ENCODE data around the gene SDK1.

SDK1 gene

GRCh38 chr7:4136501-4137110 lies 835.6 kb downstream of the SDK1 start:
- no peaks in the 10 kb centered on the region for H3K36me3 ChIP-seq
- no peaks in the 10 kb centered on the region for H3K9me3 ChIP-seq
- H3K27me3 ChIP-seq = no peaks in the 10 kb centered on the region
- no peak for DNase-seq
- no peak for TF ChIP-seq CTCF (IDR thresholded peaks at IDR 0.05; ENCODE audit: low read depth, low read length)
- no peaks in the 10 kb centered on the region for H3K4me1 ChIP-seq
- H3K4me3 ChIP-seq (ENCODE audit: low read depth, low read length) = no peak overlapping the region

DNA sequence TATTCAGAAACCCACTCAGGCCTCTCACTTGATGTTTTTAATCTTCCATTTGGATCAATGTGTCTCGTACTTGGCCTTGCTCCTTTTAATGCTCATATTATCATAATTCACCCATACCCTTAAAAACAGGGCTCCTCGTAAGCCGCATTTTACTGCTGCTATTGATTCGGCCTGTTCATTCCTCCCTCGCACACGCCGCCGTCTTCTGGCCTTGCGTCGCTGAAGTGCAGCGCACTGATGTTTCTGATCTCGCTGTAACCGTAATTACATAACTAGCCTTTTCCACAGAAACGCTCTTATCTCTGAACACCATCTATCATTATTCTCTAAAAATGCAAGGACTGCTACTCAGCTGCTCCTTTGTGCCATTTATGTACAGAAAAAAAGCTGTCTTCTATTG lies 836.5 kb downstream of the SDK1 start:
- Histone ChIP-seq H3K4me1 (no peaks in the 10 kb centered on the region), H3K4me3 (ENCODE audit: low read depth, low read length) (no peak overlapping the region), H3K27me3 (no peaks in the 10 kb centered on the region), H3K36me3 (no peaks in the 10 kb centered on the region), H3K9me3 (no peaks in the 10 kb centered on the region; the same call in 1 of the 2 replicates)
- DNase-seq = no peak
- no peak for TF ChIP-seq CTCF (IDR thresholded peaks at IDR 0.05; ENCODE audit: low read depth, low read length)

GRCh38 chr7:4138866-4139265 lies 837.8 kb downstream of the SDK1 start:
- Histone ChIP-seq H3K4me3 (ENCODE audit: low read depth, low read length) (no peak overlapping the region), H3K4me1 (no peaks in the 10 kb centered on the region), H3K27me3 (no peaks in the 10 kb centered on the region), H3K36me3 (no peaks in the 10 kb centered on the region), H3K9me3 (no peaks in the 10 kb centered on the region; the same call in 1 of the 2 replicates)
- no peak for TF ChIP-seq CTCF (IDR thresholded peaks at IDR 0.05; ENCODE audit: low read depth, low read length)
- no peak for DNase-seq

DNA sequence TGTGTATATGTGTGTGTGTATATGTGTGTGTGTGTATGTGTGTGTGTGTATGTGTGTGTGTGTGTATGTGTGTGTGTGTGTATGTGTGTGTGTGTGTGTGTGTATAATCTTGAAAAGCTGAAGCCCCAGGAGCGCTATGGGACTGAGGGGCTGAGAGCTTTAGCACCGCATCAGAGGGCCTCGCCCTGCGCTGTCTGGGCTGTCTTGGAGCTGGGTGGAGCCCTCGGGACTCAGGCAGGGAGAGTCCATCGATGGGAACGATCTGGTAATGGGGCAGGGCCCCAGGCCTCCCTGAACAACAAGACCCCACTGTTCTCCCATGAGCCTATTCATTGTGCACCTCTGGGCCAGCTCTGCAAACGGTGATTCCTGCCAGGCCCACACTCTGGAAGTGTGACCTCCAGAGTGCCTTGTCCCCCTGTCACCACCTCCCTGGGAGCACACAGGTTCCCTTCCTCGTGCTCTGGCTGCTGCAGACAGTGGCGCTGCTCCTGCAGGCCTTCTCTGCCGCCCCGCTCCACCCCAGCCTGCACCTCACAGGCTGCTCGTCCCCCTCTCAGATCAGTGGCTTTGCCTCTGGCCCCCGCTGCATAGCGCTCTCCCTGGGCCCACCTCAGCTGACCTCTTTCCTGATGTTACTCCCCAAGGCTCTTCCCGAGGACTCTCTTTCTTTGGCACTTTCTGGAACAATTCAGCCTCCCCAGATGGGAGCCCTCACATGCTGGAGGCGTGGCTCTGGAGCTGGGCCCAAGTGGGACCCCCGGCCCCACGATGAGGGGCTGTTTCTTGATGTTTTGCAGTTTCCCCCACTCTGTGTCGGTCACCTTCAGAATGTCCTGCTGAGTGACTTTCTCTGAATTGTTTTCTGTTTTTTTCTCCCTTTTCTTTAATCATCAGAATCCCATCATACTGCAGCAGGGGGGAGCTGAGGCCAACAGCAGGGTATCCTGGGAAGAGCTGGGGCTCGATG lies 838.9 kb downstream of the SDK1 start:
- no peaks in the 10 kb centered on the region for H3K27me3 ChIP-seq
- no peaks in the 10 kb centered on the region for H3K4me1 ChIP-seq
- H3K9me3 ChIP-seq = no peaks in the 10 kb centered on the region; the same call in none of the 2 replicates
- no peak for TF ChIP-seq CTCF (IDR thresholded peaks at IDR 0.05; ENCODE audit: low read depth, low read length)
- H3K4me3 ChIP-seq (ENCODE audit: low read depth, low read length) = no peak overlapping the region
- no peaks in the 10 kb centered on the region for H3K36me3 ChIP-seq
- DNase-seq = no peak

- DNase-seq = no peak
- Histone ChIP-seq H3K27me3 (no peaks in the 10 kb centered on the region), H3K4me1 (no peaks in the 10 kb centered on the region), H3K36me3 (no peaks in the 10 kb centered on the region), H3K4me3 (ENCODE audit: low read depth, low read length) (no peak overlapping the region), H3K9me3 (no peaks in the 10 kb centered on the region; the same call in none of the 2 replicates)
- no peak for TF ChIP-seq CTCF (IDR thresholded peaks at IDR 0.05; ENCODE audit: low read depth, low read length)
Observed at GRCh38 chr7:4140933-4141332, 839.9 kb downstream of the SDK1 start.

DNA sequence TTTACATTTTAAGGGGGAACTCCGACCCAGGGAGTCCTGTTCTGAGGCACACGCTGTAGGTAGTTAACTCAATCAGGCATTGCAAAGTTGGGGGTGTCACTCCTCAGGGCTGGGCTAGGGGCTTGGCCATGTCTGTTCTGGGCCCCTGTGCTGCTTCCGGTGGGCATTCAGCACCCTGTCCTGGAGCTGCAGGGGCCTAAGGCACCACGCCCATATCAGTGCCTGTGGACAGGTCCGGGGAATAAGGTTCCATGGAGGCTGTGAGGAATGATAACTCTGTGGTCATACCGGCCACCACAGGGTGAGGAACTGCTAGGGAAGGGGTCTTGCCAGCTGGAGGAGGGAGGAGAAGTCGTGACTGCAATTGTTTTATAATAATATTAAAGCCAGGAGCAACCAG lies 842.0 kb downstream of the SDK1 start:
- no peaks in the 10 kb centered on the region; the same call in none of the 2 replicates for H3K9me3 ChIP-seq
- no peaks in the 10 kb centered on the region for H3K4me1 ChIP-seq
- no peak for TF ChIP-seq CTCF (IDR thresholded peaks at IDR 0.05; ENCODE audit: low read depth, low read length)
- H3K4me3 ChIP-seq (ENCODE audit: low read depth, low read length) = no peak overlapping the region
- no peaks in the 10 kb centered on the region for H3K36me3 ChIP-seq
- no peaks in the 10 kb centered on the region for H3K27me3 ChIP-seq
- no peak for DNase-seq
